ENCODE measurements around the gene SLC4A1AP.

- TF ChIP-seq POLR2A (IDR thresholded peaks at IDR 0.05; ENCODE audit: low read depth, low read length) = no peak
- no peak for TF ChIP-seq POLR2AphosphoS5 (IDR thresholded peaks at IDR 0.05; ENCODE audit: low read depth, low read length)
These were observed 60.5 kb downstream of the SLC4A1AP start for GRCh38 chr2:27724191-27724590.

All from GM12892 (cell line).